Caco-2 (cell line): ENCODE results near the gene ZNF780B. TPM values are rescaled to one million over a fixed set of nuclear protein-coding genes. Genes with fewer than 3 reads are reported as not detected.
"Not testable (repeated sequence)": the region's sequence is repeated elsewhere in the genome, so short reads cannot be mapped to it uniquely, and the experiment has no call there.

Source experiments
- BruUV-seq: library from RNA; stranded (reverse); fragments of 400-500 nt; replicated peaks from 2 replicates; lab custom pipeline; 2021; lab: Mats Ljungman, UMichigan
- CTCF ChIA-PET: fragments of 300-600 bp; sonication (Branson Sonifier 250); formaldehyde crosslinking; loops from one replicate; lab custom pipeline; 2022; ENCODE audit warnings: antibody characterized with exemption; lab: Charles Lee
- POLR2A ChIA-PET: fragments of 300-600 bp; sonication (Branson Sonifier 250); formaldehyde crosslinking; loops from one replicate; lab custom pipeline; 2022; ENCODE audit warnings: antibody characterized with exemption; lab: Charles Lee
- DNase-seq, 2 experiments: peaks; one replicate each; pipeline versions ENCODE4 v3.0.0 to v3.0.0-alpha.2; 2020 to 2022
- H3K27me3 ChIP-seq: replicated peaks from 2 replicates; pipeline ENCODE4 v1.6.0; 2011; ENCODE audit warnings: low read length; ENCODE audit not compliant: control insufficient read depth, insufficient read depth
- H3K36me3 ChIP-seq: 2 replicates; pipeline ENCODE4 v1.5.1; 2011; ENCODE audit warnings: low read length; ENCODE audit not compliant: control insufficient read depth, insufficient read depth
- H3K4me1 ChIP-seq: fragments of 250-450 bp; sonication (Bioruptor Pico); 2 replicates; pipeline ENCODE4 v1.5.1; 2020; ENCODE audit warnings: mild to moderate bottlenecking
- H3K4me3 ChIP-seq: 2 replicates; pipeline ENCODE4 v1.5.1; 2011; ENCODE audit warnings: low read depth, mild to moderate bottlenecking, control low read depth, low read length
- H3K9me3 ChIP-seq: fragments of 250-450 bp; sonication (Bioruptor Pico); 2 replicates; pipeline ENCODE4 v1.5.1; 2020; ENCODE audit warnings: mild to moderate bottlenecking, moderate library complexity
- H3K27ac Mint-ChIP-seq: one replicate; pipeline ENCODE4 v1.8.0; 2022; ENCODE audit warnings: mixed read lengths; ENCODE audit not compliant: unreplicated experiment
- H3K27me3 Mint-ChIP-seq: one replicate; pipeline ENCODE4 v1.8.0; 2022; ENCODE audit warnings: mixed read lengths; ENCODE audit not compliant: insufficient read depth, unreplicated experiment
- H3K36me3 Mint-ChIP-seq: one replicate; pipeline ENCODE4 v1.8.0; 2022; ENCODE audit warnings: mild to moderate bottlenecking, mixed read lengths; ENCODE audit not compliant: insufficient read depth, unreplicated experiment
- H3K4me1 Mint-ChIP-seq: one replicate; pipeline ENCODE4 v1.8.0; 2022; ENCODE audit warnings: low read depth, mixed read lengths; ENCODE audit not compliant: unreplicated experiment
- H3K4me3 Mint-ChIP-seq: one replicate; pipeline ENCODE4 v1.8.0; 2022; ENCODE audit warnings: mild to moderate bottlenecking, moderate library complexity, mixed read lengths; ENCODE audit not compliant: unreplicated experiment
- H3K9me3 Mint-ChIP-seq: one replicate; pipeline ENCODE4 v1.8.0; 2022; ENCODE audit warnings: mixed read lengths; ENCODE audit not compliant: unreplicated experiment
- intact Hi-C: fragments of 100-400 bp; cut with micrococcal nuclease; formaldehyde crosslinking; loops from one replicate; pipeline ENCODE4 v1.10.0; 2022; ENCODE audit not compliant: unreplicated experiment
- total RNA-seq: library from RNA; stranded (reverse); gene quantifications from 2 replicates; pipeline ENCODE4 v1.2.3, GENCODE V29; 2022
- TF ChIP-seq, protein P1 (sequence below), 2 experiments: fragments of 200-600 bp in 1 of 2; IDR thresholded peaks; 1 replicate in 1 of 2; 2 replicates in 1 of 2; pipeline versions ENCODE4 v1.5.1 to v1.8.0; 2011 to 2022; ENCODE audit warnings: antibody characterized with exemption in 1 of 2, control low read depth in 1 of 2, inconsistent platforms in 1 of 2, low read depth in 1 of 2, low read length in 1 of 2, mild to moderate bottlenecking in 1 of 2, moderate library complexity in 1 of 2; ENCODE audit not compliant: insufficient read depth in 1 of 2, severe bottlenecking in 1 of 2, unreplicated experiment in 1 of 2

The ZNF780B gene
- total RNA-seq, 1 experiment from 2014 or later, result 27.5 TPM

DNA sequence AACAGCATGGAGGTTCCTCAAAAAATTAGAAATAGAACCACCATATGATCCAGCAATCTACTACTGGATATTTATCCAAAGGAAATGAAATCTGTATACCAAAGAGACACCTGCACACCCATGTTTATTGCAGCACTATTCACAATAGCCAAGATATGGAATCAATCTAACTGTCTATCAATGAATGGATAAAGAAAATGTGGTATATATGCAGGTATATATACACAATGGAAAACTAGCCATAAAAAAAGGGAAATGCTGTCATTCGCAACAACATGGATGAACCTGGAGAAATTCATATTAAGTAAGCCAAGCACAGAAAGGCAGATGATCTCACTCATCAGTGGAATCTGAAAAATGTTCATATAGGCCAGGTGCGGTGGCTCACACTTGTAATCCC is 2.5 kb downstream of the ZNF780B start:
- no peak overlapping the region for H3K4me3 ChIP-seq
- no peak overlapping the region for H3K27ac Mint-ChIP-seq
- 0 out of 2 replicates have a peak, but pooled peaks cover 4% of the 10 kb centered on the region for H3K9me3 ChIP-seq
- H3K4me3 Mint-ChIP-seq, result no peak overlapping the region
- H3K36me3 ChIP-seq, result no peaks in the 10 kb centered on the region; the same call in 1 of the 2 replicates
- peaks cover 16% of the 10 kb centered on the region for H3K4me1 Mint-ChIP-seq
- H3K27me3 Mint-ChIP-seq, result no peaks in the 10 kb centered on the region
- no peak for DNase-seq
- ChIA-PET POLR2A (no interaction called here), CTCF (no interaction called here)
- BruUV-seq, result no TSS peak
- peaks cover 34% of the 10 kb centered on the region for H3K9me3 Mint-ChIP-seq
- H3K36me3 Mint-ChIP-seq, result peaks cover 33% of the 10 kb centered on the region
- TF ChIP-seq, protein P1, sequence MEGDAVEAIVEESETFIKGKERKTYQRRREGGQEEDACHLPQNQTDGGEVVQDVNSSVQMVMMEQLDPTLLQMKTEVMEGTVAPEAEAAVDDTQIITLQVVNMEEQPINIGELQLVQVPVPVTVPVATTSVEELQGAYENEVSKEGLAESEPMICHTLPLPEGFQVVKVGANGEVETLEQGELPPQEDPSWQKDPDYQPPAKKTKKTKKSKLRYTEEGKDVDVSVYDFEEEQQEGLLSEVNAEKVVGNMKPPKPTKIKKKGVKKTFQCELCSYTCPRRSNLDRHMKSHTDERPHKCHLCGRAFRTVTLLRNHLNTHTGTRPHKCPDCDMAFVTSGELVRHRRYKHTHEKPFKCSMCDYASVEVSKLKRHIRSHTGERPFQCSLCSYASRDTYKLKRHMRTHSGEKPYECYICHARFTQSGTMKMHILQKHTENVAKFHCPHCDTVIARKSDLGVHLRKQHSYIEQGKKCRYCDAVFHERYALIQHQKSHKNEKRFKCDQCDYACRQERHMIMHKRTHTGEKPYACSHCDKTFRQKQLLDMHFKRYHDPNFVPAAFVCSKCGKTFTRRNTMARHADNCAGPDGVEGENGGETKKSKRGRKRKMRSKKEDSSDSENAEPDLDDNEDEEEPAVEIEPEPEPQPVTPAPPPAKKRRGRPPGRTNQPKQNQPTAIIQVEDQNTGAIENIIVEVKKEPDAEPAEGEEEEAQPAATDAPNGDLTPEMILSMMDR (IDR thresholded peaks at IDR 0.05; ENCODE audit: insufficient read depth in 1 of 2, low read depth in 1 of 2, low read length in 1 of 2, severe bottlenecking in 1 of 2, unreplicated experiment in 1 of 2), result no peak
- H3K27me3 ChIP-seq, result no peaks in the 10 kb centered on the region
- H3K4me1 ChIP-seq, result no peaks in the 10 kb centered on the region
- intact Hi-C loops, result no loop called here

DNA sequence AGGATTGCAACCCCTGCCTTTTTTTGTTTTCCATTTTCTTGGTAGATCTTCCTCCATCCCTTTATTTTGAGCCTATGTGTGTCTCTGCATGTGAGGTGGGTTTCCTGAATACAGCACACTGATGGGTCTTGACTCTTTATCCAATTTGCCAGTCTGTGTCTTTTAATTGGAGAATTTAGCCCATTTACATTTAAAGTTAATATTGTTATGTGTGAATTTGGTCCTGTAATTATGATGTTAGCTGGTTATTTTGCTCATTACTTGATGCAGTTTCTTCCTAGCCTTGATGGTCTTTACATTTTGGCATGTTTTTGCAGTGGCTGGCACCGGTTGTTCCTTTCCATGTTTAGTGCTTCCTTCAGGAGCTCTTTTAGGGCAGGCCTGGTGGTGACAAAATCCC is 14.3 kb downstream of the ZNF780B start:
- H3K36me3 ChIP-seq, intact Hi-C loops, H3K27me3 ChIP-seq, H3K4me3 ChIP-seq, DNase-seq, H3K27me3 Mint-ChIP-seq, H3K4me3 Mint-ChIP-seq, BruUV-seq, H3K4me1 ChIP-seq, H3K27ac Mint-ChIP-seq, POLR2A ChIA-PET, CTCF ChIA-PET, H3K4me1 Mint-ChIP-seq: not testable (repeated sequence)
- peaks cover 45% of the 10 kb centered on the region for H3K9me3 ChIP-seq
- Mint-ChIP-seq H3K36me3 (peaks cover 40% of the 10 kb centered on the region), H3K9me3 (peaks cover 46% of the 10 kb centered on the region)

DNA sequence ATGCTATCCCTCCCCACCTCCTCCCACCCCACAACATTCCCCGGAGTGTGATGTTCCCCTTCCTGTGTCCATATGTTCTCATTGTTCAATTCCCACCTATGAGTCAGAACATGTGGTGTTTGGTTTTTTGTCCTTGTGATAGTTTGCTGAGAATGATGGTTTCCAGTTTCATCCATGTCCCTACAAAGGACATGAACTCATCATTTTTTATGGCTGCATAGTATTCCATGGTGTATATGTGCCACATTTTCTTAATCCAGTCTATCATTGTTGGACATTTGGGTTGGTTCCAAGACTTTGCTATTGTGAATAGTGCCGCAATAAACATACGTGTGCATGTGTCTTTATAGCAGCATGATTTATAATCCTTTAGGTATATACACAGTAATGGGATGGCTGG is 18.0 kb downstream of the ZNF780B start:
- H3K4me3 ChIP-seq, H3K27me3 ChIP-seq, H3K4me1 ChIP-seq, H3K4me1 Mint-ChIP-seq, BruUV-seq, H3K36me3 ChIP-seq, intact Hi-C loops, H3K27ac Mint-ChIP-seq, H3K27me3 Mint-ChIP-seq, H3K4me3 Mint-ChIP-seq, CTCF ChIA-PET, DNase-seq, POLR2A ChIA-PET: not testable (repeated sequence)
- peaks cover 51% of the 10 kb centered on the region for H3K9me3 Mint-ChIP-seq
- peaks cover 26% of the 10 kb centered on the region for H3K36me3 Mint-ChIP-seq
- peaks cover 31% of the 10 kb centered on the region for H3K9me3 ChIP-seq

DNA sequence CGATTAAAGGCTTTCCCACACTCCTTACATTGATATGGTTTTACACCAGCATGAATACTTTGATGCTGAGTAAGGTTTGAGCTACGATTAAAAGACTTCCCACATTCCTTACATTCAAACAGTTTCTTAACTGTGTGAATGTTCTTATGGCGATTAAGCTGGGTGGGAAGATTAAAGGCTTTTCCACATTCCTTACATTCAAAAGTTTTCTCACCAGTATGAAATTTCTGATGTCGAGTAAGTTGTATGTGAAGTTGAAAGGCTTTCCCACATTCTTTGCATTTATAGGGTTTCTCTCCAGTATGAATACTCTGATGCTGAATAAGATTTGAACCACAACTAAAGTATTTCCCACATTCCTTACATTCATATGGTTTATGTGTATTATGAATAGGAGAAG is 20.0 kb downstream of the ZNF780B start:
- no TSS peak for BruUV-seq
- no peaks in the 10 kb centered on the region for H3K36me3 ChIP-seq

More for the DNA sequence above, 20.0 kb downstream of the ZNF780B start:
- H3K9me3 Mint-ChIP-seq, result peaks cover 39% of the 10 kb centered on the region
- no peaks in the 10 kb centered on the region for H3K27me3 Mint-ChIP-seq
- no peaks in the 10 kb centered on the region for H3K4me1 Mint-ChIP-seq
- TF ChIP-seq, protein P1 (IDR thresholded peaks at IDR 0.05; ENCODE audit: insufficient read depth in 1 of 2, low read depth in 1 of 2, low read length in 1 of 2, severe bottlenecking in 1 of 2, unreplicated experiment in 1 of 2), result no peak
- DNase-seq, result no peak
- Histone ChIP-seq H3K27me3 (no peaks in the 10 kb centered on the region), H3K4me3 (no peak overlapping the region), H3K4me1 (no peaks in the 10 kb centered on the region; the same call in 1 of the 2 replicates), H3K9me3 (peaks cover 37% of the 10 kb centered on the region)
- POLR2A ChIA-PET, result no interaction called here
- H3K4me3 Mint-ChIP-seq, result no peak overlapping the region
- intact Hi-C loops, result no loop called here
- CTCF ChIA-PET, result no interaction called here
- H3K27ac Mint-ChIP-seq, result no peak overlapping the region
- peaks cover 29% of the 10 kb centered on the region for H3K36me3 Mint-ChIP-seq
